Duodenal mucosa (tissue), 2 donors: ENCODE data around the gene SHISA9.

Experiments
- H3K27ac ChIP-seq: one replicate; pipeline ENCODE4 v1.7.0; 2013; ENCODE audit warnings: low read depth, low read length
- H3K27me3 ChIP-seq, 2 donors: one replicate each; pipeline ENCODE4 v1.7.0; 2013; ENCODE audit warnings: low read length in 2 of 2, control low read depth in 1 of 2; ENCODE audit not compliant: insufficient read depth in 2 of 2, control insufficient read depth in 1 of 2
- H3K36me3 ChIP-seq, 2 donors: one replicate each; pipeline ENCODE4 v1.7.0; 2013; ENCODE audit warnings: low read length in 2 of 2, control low read depth in 1 of 2; ENCODE audit not compliant: insufficient read depth in 2 of 2, control insufficient read depth in 1 of 2
- H3K4me1 ChIP-seq, 2 donors: one replicate each; pipeline ENCODE4 v1.7.0; 2013; ENCODE audit warnings: low read length in 2 of 2, control low read depth in 1 of 2; ENCODE audit not compliant: insufficient read depth in 2 of 2, control insufficient read depth in 1 of 2
- H3K4me3 ChIP-seq, 2 donors: one replicate each; pipeline ENCODE4 v1.7.0; 2013; ENCODE audit warnings: low read length in 2 of 2, low read depth in 1 of 2
- H3K9ac ChIP-seq, 2 donors: one replicate each; pipeline ENCODE4 v1.7.0; 2013; ENCODE audit warnings: low read length in 2 of 2, low read depth in 1 of 2
- H3K9me3 ChIP-seq, 2 donors: one replicate each; pipeline ENCODE4 v1.7.0; 2013; ENCODE audit warnings: low read length in 2 of 2, control low read depth in 1 of 2; ENCODE audit not compliant: control insufficient read depth in 1 of 2

Gene SHISA9

DNA sequence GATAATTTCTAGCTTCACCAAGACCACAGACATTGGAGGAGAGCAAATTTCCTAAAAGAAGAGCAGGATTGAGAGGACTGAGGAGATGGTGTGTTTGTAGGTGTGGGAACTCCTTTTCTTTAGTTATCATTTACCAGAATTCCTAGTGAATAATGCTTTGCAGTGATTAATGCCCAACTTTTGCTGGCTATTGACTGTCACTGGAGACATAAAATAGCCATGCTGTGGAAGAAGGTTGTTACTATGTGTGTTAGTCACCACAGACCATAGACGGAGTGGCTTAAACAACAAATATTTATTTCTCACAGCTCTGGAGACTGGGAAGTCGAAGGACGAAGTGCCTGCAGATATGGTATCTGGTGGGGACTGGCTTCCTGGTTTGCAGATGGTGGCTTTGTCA is 179.1 kb downstream of the SHISA9 start:
- no peaks in the 10 kb centered on the region for H3K36me3 ChIP-seq
- H3K27ac ChIP-seq, result no peak overlapping the region
- no peak overlapping the region for H3K9ac ChIP-seq
- H3K27me3 ChIP-seq, result no peaks in the 10 kb centered on the region
- H3K4me3 ChIP-seq, result no peak overlapping the region
- peaks cover 0 to 7% of the 10 kb centered on the region in 2 donors for H3K9me3 ChIP-seq
- H3K4me1 ChIP-seq, result no peaks in the 10 kb centered on the region

DNA sequence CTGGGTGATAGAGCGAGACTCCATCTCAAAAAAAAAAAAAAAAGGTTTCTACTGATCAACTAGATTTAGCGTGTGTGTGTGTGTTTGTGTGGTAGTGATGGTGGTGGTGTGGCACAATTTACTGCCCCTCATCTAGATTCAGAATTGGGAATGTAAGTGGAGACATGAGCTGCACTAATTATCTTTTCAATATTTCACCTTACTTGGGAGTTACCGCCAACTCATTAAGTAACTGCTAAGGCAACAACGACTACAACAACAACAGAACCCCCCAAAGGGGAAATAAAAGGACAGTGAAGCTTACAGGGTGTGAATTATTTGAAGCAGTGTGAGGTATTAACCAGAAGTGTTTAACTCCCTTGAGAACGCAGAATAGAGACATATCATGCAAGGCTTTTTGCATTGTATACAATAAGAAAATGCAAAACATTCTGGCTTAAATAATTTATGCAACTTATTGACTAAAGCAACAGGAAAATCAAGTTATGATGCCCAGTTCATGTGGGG is 180.5 kb downstream of the SHISA9 start:
- H3K4me3 ChIP-seq, result no peak overlapping the region
- no peaks in the 10 kb centered on the region for H3K4me1 ChIP-seq
- no peaks in the 10 kb centered on the region for H3K36me3 ChIP-seq
- peaks cover 0 to 7% of the 10 kb centered on the region in 2 donors for H3K9me3 ChIP-seq
- no peak overlapping the region for H3K9ac ChIP-seq
- H3K27me3 ChIP-seq, result no peaks in the 10 kb centered on the region
- no peak overlapping the region for H3K27ac ChIP-seq

DNA sequence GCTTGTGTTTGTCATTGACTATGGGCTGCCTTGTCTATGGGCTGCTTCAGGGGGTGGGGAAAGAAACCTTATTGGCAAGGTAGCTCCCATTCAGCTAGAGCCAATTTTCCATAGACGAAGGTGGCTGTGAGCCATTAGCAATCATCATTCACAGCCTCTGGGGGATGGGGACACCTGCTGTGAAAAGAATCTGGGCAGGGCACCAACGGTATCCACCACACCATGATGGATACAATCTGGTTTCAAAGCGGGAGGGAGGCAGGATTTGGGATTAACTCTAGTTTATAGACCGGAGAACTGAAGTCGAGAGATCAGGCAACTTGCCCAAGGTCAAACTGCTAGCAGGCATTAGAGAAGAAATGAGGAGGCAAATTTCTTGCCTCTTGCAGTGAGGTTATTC is 182.3 kb downstream of the SHISA9 start:
- Histone ChIP-seq H3K9me3 (peaks cover 0 to 7% of the 10 kb centered on the region in 2 donors), H3K4me1 (no peaks in the 10 kb centered on the region), H3K36me3 (no peaks in the 10 kb centered on the region), H3K4me3 (no peak overlapping the region), H3K27ac (no peak overlapping the region), H3K27me3 (no peaks in the 10 kb centered on the region), H3K9ac (no peak overlapping the region)

DNA sequence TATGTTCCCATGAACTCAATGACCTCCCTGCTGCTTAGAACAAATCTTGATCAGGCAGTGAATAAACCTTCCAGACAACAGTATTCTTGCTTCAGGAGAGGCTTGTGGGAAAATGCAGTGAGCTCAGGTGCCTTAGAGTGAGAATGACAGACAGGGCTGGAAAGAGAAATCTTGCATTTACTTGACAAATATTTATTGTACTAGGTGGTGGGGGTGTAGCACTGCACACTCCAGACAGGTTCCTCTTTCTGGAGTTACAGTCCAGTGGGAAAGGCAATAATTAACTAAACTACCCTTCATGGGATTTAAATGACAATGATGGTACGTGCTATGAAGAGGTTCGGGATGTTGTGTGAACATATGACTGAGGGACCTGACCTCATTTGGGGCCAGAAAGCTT is 182.9 kb downstream of the SHISA9 start:
- Histone ChIP-seq H3K36me3 (no peaks in the 10 kb centered on the region), H3K27ac (no peak overlapping the region), H3K27me3 (no peaks in the 10 kb centered on the region), H3K4me3 (no peak overlapping the region), H3K4me1 (no peaks in the 10 kb centered on the region), H3K9me3 (peaks cover 0 to 7% of the 10 kb centered on the region in 2 donors), H3K9ac (no peak overlapping the region)

DNA sequence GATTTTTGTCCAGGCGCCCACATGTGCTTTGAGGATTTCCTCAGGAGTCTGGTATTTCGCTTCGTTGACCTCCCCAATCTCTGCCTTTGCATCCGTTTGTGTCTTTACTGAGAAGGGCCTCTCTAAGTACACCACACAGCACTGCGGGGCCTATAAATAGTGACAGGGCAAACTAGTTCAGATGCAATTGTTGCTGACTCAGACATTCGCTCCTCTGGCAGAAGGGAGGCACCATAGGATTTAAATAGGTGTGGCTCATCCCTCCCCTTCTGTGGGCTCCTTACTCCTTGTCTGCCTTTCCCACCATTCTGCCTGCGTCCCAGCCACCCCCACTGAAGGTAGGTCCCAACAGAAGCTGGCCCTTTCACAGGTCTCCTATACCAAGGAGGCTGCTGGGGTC is 192.3 kb downstream of the SHISA9 start:
- H3K4me1 ChIP-seq, result no peaks in the 10 kb centered on the region
- no peak overlapping the region for H3K27ac ChIP-seq
- H3K27me3 ChIP-seq, result no peaks in the 10 kb centered on the region
- H3K9ac ChIP-seq, result no peak overlapping the region
- H3K4me3 ChIP-seq, result no peak overlapping the region
- H3K9me3 ChIP-seq, result peaks cover 7 to 23% of the 10 kb centered on the region in 2 donors
- H3K36me3 ChIP-seq, result no peaks in the 10 kb centered on the region

DNA sequence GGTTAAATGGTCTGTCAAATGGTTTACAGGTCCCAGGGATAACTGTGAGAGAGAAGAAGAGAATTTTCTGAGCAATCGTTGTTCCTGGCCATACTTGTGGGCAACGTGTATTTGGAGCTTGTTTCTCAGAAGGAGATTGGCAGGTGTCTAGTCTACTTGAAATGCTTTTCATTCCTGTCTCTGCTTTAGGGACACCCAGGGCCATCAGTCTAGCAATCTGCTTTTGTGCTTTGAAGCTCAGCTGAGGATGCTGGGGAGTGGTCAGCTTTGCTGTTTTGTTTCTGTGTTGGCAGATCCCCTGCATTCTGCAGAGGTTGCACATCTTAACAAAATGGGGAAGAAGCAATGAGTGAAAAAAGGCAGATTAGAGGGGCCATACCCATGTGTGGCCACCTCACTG is 193.7 kb downstream of the SHISA9 start:
- Histone ChIP-seq H3K27ac (no peak overlapping the region), H3K27me3 (no peaks in the 10 kb centered on the region), H3K4me1 (no peaks in the 10 kb centered on the region)

DNA sequence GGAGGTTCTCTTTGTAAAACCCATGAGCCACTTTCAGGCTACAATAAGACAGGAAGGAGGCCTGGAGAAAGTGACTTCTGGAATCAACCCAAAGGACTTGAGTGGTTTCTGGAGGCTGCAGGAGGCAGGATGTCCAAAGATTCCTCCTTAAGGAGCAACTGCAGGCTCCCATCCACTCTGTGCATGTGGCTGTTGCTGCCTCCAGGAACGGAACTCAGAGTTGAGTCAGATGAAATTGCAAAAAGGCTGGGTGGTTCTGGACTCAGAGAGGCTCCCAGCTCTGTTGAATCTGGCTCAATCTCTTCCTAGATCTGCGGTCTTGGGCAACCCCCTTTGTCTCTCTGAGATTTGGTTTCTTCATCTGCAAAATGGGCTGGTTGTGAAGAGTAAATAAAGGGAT is 197.1 kb downstream of the SHISA9 start:
- Histone ChIP-seq H3K27ac (no peak overlapping the region), H3K4me3 (no peak overlapping the region), H3K36me3 (no peaks in the 10 kb centered on the region), H3K9ac (no peak overlapping the region), H3K27me3 (no peaks in the 10 kb centered on the region), H3K9me3 (peaks cover 5 to 13% of the 10 kb centered on the region in 2 donors), H3K4me1 (no peaks in the 10 kb centered on the region)

More for the DNA sequence above, 193.7 kb downstream of the SHISA9 start:
- Histone ChIP-seq H3K36me3 (no peaks in the 10 kb centered on the region), H3K9ac (no peak overlapping the region), H3K9me3 (peaks cover 7 to 23% of the 10 kb centered on the region in 2 donors), H3K4me3 (no peak overlapping the region)

DNA sequence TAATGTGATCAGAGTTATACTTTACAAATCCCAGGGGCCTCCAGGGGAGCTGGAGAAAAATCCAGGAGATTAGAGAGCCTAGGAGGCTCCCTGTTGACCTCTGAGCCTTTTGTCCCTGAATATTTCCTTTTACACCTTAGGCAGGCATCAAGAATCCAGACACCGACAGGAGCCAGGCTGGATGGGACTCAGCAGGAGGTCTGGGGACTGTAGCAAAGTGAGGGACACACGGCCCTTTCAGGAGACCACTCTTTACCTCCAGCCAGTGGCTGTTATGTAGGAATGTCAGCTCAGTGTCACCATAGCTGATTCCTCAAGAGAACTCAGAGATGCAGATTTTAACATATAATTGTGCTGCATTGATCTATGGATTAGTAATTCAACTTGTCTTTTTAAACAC is 198.4 kb downstream of the SHISA9 start:
- Histone ChIP-seq H3K9me3 (peaks cover 2 to 6% of the 10 kb centered on the region in 2 donors), H3K36me3 (no peaks in the 10 kb centered on the region), H3K4me1 (no peaks in the 10 kb centered on the region), H3K9ac (no peak overlapping the region), H3K27me3 (no peaks in the 10 kb centered on the region), H3K4me3 (no peak overlapping the region), H3K27ac (no peak overlapping the region)

DNA sequence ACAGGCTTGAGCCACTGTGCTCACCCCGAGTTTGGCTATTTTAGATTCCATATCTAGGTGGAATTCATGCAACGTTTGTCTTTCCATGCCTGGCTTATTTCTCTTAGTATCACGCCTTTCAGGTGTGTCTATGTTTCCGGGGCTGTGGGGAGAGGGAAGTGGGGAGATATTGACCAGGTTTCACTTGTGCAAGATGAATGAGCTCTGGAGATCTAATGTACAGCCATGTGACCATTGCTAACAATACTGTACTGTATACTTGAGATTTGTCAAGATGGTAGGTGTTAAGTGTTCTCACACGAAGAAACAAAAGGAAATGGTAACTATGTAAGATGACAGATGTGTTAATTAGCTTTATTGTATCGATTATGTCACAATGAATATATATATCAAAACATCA is 199.6 kb downstream of the SHISA9 start:
- H3K4me3 ChIP-seq, result no peak overlapping the region
- peaks cover 2 to 6% of the 10 kb centered on the region in 2 donors for H3K9me3 ChIP-seq
- H3K27ac ChIP-seq, result no peak overlapping the region
- H3K27me3 ChIP-seq, result no peaks in the 10 kb centered on the region
- H3K36me3 ChIP-seq, result no peaks in the 10 kb centered on the region
- H3K9ac ChIP-seq, result no peak overlapping the region
- no peaks in the 10 kb centered on the region for H3K4me1 ChIP-seq

DNA sequence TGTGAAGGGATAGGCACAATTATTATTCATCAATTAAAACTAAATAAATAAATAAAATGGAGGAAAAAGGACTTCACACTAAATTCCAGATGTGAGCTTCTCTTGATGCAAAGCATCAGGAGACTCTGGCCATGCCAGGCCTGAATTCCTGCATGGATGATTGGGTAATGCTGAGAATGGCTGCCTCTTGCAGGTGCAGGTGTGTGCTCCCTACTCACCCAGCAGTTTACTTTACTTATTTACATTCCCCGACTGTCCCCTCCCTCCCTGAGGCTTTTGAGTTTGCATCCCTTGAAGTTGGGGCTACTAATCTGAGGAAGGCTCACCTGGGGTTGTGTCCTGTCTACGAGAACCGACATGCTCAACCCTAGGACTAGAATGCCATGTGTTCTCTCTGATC is 200.4 kb downstream of the SHISA9 start:
- Histone ChIP-seq H3K27me3 (no peaks in the 10 kb centered on the region), H3K4me1 (no peaks in the 10 kb centered on the region), H3K27ac (no peak overlapping the region), H3K9me3 (peaks cover 4 to 8% of the 10 kb centered on the region in 2 donors), H3K9ac (no peak overlapping the region), H3K4me3 (no peak overlapping the region), H3K36me3 (no peaks in the 10 kb centered on the region)

DNA sequence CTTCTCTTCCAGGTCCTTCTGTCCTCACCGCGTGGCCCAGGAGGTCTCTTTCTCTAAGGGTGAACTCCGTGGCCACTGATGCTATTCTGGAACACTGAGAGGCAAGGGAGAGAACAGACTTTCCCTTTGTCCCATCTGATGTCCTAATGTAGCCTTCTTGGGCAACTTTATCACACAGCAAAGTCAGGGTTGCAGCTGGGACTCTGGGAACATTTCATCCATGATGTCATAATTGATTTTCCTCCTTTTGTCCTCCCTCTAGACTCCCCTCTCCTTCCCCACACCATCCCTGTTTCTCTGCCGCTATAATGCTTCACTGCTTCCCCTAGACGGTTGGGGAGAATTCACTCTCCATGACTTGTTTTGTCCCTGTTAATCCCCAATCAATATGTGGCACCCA is 201.0 kb downstream of the SHISA9 start:
- peaks cover 0 to 8% of the 10 kb centered on the region in 2 donors for H3K9me3 ChIP-seq
- H3K36me3 ChIP-seq, result no peaks in the 10 kb centered on the region
- no peak overlapping the region for H3K4me3 ChIP-seq
- no peak overlapping the region for H3K27ac ChIP-seq
- no peaks in the 10 kb centered on the region for H3K4me1 ChIP-seq
- no peak overlapping the region for H3K9ac ChIP-seq
- no peaks in the 10 kb centered on the region for H3K27me3 ChIP-seq
